ENCODE measurements around the gene NGEF.

The NGEF gene

GRCh38 chr2:232892843-232893242 lies 120.2 kb downstream of the NGEF start:
- no peak for DNase-seq

DNA sequence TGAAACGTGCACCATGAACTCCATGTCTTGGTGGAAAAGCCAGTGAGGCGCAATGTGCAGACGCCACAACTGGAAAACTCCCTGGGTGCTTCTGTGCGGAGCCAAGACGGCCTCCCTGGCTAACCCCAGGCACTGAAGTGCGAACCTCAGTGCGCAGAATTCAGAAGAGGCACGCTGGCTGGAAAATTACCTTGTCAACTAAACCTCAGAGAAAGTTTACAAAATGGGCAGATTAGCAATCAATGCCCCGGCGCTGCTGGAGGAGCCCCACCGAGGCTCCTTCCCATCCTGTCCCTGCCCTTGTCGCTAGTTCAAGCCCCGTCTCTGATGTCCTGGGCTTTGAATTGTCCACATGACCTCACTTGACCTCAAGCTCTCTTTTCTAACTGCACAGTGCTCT lies 120.8 kb downstream of the NGEF start:
- no peak for DNase-seq

DNA sequence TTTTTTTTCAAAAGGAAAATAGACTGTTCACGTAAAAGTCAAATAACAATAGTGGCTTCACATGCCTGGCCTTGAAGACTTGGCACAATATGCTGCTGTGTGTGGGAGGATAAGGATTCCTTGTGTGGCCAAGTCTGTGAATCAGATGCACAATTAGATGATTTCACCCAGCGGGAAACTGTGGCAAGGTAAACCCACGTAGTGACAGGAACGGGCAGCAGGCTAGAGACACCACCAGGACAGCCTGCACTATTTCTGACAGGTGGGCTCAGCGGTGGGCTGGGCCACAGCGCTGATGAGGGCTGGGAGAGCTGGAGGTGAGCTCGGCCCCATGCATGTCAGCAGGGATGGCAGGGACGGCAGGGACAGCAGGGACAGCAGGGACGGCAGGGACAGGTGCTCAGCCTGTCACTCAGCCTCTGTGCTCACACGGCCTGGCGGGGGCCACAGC lies 121.4 kb downstream of the NGEF start:
- no peak for DNase-seq

GRCh38 chr2:232890896-232891601 lies 122.0 kb downstream of the NGEF start:
- no peak for DNase-seq

DNA sequence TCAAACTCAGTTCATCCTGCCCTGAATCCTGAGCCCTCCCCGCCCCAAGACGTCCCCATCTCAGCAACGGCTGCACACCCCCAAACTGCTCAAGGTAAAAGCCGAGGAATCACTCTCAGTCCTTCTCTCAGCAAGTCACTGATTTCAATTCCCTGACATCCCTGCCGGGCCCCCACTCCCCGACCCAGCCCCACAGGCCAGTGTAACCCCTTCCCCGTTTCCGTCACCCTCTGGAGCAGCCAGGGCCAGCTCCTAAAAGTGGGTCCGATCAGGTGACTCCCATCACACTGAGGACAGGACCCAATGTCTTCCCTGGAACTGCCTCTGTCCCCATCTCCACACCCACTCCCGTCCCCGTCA lies 122.5 kb downstream of the NGEF start:
- no peak for DNase-seq

DNA sequence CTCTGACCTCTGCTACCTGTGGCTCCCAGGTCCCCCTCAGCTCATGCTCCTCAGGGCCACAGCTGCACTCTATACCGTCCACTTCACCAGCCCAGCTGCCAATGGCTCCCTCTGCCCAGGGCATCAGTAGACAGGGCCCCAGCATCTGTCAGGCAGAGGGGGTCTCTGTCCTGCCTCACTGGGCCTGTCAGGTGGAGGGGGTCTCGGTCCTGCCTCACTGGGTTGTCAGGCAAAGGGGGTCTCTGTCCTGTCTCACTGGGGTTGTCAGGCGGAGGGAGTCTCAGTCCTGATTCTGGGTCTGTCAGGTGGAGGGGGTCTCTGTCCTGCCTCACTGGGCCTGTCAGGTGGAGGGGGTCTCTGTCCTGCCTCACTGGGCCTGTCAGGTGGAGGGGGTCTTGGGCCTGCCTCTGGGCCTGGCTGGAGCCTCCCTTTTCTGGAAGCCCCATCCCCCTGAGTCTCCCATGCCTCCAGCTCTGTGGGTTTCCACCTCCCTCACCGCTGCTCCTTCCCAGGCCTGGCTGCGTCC lies 123.1 kb downstream of the NGEF start:
- no peak for DNase-seq

DNA sequence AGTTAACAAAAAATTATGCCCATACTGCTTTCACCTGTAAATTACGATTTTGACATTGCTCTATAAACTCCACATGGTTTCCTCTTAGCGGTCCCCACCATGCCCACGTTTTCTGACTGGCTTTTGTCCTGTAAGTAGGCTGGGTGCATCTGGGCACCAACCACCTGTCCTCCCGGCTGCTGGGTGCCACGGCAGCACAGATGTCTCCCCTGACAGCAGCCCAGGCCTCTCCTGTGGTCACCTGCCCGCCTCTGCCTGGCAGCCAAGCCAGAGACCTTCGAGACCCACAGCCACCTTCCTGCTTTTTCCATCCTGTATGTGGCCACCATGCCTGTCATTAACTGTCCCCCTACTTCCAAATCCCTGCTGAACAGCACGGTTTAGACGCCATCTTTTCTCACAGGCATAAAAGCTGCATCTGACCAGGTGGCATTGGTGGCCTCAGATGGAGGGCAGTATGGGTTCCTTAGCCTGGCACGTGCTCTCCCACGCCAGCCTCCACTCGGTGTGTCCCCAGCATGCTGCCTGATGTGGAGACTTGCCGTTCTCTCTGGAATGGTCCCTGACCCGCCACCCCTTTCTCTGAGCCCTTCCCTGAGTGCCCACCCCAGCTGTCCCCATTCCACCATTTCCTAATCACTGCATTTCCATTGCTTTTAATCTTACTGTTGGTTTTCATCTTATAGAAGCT lies 124.1 kb downstream of the NGEF start:
- no peak for DNase-seq

- no peak for DNase-seq
Measured at GRCh38 chr2:232888099-232888836, 124.8 kb downstream of the NGEF start.

DNA sequence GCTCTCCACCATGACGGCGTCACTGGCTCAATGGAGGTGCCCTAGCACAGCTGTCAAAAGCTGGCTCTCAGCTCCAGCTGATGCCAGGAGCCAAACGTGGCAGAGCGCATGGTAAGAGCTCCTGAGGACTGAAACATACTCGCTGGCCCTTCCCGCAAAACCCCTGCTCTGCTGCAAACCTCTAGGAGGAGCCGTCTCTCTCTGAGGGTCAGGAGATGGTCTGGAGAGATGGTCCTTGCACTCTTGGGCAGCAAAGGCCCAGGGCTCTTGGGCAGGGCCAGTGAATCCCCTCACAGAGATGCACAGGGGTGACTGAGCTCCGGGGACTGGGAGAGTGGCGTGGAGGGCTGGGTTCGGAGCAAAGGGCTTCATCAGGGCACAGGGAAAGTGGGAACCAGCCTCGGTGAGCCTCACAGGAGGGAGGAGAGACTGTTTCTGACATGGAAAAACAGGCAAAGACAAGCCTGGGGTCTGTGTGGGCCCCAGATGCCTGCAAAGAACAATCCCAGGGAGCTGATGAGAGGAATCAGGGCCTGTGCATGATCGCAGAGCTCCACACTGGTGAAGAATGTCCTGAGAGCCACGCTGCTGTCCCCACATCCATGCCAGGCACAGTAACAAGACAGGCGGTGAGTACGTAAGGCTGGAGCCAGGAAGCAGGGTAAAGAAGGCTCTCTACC lies 125.7 kb downstream of the NGEF start:
- no peak for DNase-seq

- DNase-seq = no peak
Measured at GRCh38 chr2:232886632-232887031, 126.4 kb downstream of the NGEF start.

GRCh38 chr2:232886176-232886575 lies 126.9 kb downstream of the NGEF start:
- DNase-seq = no peak

- DNase-seq = no peak
Measured at GRCh38 chr2:232885264-232885961, 127.6 kb downstream of the NGEF start.

DNA sequence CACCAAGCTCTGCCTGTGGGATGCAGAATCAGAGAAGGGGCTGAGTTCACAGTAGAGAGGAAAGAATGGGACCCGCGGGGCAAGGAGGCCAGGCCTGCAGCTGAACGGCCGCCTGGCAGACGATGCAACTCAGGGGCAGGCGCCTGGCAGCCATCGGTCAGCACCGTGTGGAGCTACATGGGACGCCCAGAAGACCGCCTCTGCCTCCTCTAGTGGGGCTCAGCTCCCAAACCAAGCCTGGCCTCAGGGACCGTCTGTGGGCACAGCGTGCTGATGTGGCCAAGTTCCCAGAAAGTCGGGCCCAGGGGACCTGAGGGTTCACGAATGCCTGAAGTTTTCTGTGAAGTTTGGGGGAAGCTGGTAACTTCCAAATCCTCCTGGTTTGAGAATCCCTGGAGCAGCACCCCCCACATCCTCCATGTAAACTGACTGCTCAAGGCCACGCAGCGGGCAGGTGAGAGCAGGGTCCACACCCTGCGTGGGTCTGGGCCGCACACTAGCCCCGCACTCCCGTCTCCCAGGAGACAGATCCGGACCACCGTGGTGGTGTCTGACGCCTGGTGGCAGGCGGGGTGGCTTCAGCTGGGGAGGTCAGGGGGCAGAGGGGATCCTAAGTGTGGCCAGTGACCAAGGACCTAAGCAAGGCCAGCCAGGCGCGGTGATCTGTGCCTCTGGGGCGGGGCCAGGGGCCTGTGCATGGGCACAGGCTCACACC lies 128.3 kb downstream of the NGEF start:
- no peak for DNase-seq

GRCh38 chr2:232884001-232884421 lies 129.0 kb downstream of the NGEF start:
- DNase-seq = no peak

- no peak for DNase-seq
Measured at GRCh38 chr2:232883116-232883721, 129.8 kb downstream of the NGEF start.

DNA sequence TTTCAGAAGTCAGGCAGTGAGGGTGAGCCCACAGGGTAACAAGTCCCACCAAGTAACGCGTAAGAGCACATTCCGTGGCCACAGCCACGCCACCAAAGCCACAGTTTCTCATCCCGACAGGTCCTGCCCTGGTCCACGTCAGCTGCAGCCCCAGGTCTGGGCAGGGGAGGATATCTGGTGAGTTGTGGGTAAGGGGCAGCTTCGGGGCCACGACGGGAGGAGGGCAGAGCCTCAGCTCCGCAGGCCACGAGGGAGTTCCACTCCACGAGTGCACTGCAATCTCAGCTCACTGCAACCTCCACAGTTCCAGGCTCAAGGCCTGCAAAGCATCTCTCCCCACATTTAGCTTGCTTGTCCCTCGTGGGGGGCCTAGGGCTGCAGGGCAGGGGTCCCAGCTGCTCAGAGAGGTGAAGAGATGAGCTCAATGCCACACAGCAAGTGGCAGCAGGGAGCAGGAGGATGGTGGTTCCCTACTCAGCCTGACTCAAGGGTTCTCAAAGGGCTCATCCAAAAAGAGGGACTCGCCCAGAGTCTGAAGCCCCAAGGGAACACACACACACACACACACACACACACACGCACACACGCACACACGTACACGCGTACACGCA lies 130.4 kb downstream of the NGEF start:
- no peak for DNase-seq

GRCh38 chr2:232882085-232882484 lies 131.0 kb downstream of the NGEF start:
- DNase-seq = no peak

DNA sequence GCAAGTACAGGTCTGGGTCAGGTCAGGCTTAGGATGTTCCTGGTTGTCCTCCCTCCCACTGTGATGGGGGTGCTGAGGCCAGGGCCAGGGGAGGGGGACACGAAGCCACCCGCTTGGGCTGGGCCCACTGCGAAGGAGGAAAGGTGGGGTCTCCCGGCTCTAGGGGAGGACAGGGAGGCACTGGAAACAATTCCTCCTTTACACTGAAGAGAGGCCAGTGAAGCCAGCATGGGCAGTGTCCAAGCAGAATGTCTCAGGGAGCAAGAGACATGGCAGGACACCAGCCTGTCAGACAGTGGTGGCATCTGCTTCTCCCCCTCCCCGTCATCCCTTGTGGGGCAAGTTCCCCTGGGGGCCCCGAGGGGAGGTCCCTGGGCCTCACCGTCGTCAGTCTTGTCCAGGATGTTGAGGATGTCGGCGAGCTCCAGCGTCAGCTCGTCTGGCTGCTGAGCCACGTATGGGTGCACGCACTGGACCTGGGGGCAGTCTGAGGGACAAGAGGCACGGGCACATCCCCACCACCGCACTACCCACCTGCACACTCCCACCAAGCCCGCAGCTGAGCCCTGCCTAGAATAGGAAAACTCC lies 132.2 kb downstream of the NGEF start:
- DNase-seq = no peak

DNA sequence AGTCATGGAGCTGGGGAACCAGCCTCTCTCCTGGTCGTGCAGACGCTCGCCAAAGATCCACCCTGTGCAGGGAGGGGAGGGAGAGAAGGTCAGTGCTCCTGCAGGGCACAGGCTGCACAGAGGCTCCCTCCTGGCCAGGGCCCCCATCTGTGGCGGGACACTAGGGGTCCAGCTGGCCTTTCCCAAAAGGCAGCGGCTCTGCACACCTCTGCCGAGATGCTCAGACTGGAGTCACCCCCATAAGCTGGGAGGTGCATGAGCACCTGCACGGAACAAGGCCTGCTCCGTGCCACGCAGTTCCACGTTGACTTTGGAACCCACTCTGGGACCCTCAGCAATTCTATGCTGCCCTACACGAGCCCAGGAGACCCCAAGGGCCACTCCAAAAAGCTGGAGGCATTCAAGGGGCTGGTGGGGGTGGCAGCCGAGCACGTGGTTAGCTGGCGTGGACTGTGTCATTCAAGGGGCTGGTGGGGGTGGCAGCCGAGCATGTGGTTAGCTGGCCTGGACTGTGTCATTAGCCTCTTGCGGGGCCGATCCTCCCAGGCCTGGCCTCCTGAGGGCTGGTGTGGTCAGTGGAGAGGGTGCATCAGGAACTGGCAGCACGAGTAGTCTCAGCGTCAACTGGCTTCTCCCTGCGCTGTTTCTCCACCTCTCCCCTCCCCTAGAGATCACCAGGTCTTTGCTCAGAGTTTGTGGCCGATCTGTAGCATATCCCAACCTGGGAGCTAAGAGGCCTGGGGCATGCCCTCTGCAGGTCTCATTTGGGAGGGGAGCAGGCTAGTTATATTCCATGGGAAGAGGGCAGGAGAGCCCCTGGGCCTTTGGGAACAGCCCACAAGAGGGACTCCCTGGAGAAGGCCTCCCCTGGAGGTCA lies 133.2 kb downstream of the NGEF start:
- no peak for DNase-seq
